ENCODE measurements around the gene JARID2. TPM values are rescaled to one million over a fixed set of nuclear protein-coding genes. Genes with fewer than 3 reads are reported as not detected.
A peak's percentile ranks its signal among the peaks of the same experiment; 100 is the strongest.
"Not testable (repeated sequence)": the region's sequence is repeated elsewhere in the genome, so short reads cannot be mapped to it uniquely, and the experiment has no call there.

JARID2 gene
- total and polyA plus RNA-seq, 9 of the 15 experiments (the other 6 are each of a cell fraction or from before 2014, with no cell fraction given) = 5.0 to 29.0 (median 15.6) TPM

- Histone ChIP-seq H3K9me3 (replicated peaks; ENCODE audit: control insufficient read depth, insufficient read depth, low read depth, low read length) (no peaks in the 10 kb centered on the region), H3K27ac (ENCODE audit: extremely low read depth, low read depth, low read length) (no peak overlapping the region), H4K20me1 (replicated peaks; ENCODE audit: control insufficient read depth, insufficient read depth, low read length) (no peaks in the 10 kb centered on the region), H2AFZ (ENCODE audit: low read depth, low read length) (no peak overlapping the region), H3K4me3 (no peak overlapping the region), H3K9ac (ENCODE audit: insufficient read depth in 1 of 2, low read depth in 2 of 2, low read length in 2 of 2) (no peak overlapping the region), H3K79me2 (ENCODE audit: control insufficient read depth, insufficient read depth, low read length) (no peaks in the 10 kb centered on the region), H3K4me1 (replicated peaks in 1 of 2; ENCODE audit: control insufficient read depth in 2 of 2, insufficient read depth in 2 of 2, low read length in 2 of 2) (no peaks in the 10 kb centered on the region), H3K9me1 (ENCODE audit: control insufficient read depth, insufficient read depth, low read length) (no peaks in the 10 kb centered on the region), H3K27me3 (ENCODE audit: control insufficient read depth in 2 of 2, insufficient read depth in 2 of 2, low read length in 2 of 2) (no peaks in the 10 kb centered on the region), H3K36me3 (ENCODE audit: control insufficient read depth, insufficient read depth, low read length) (no peaks in the 10 kb centered on the region), H3K4me2 (ENCODE audit: insufficient read depth, low read length) (no peak overlapping the region)
- in situ Hi-C loops (cut with MboI) = no loop called here
- no peak for FAIRE-seq
- 91% methylated on average over 7 of the region's 7 CpGs for whole genome bisulfite sequencing (ENCODE audit: insufficient coverage, low coverage, missing lambda C conversion rate)
- BruUV-seq (replicated peaks) = no TSS peak
- TF ChIP-seq CEBPB (tag; IDR thresholded peaks at IDR 0.05) (peak; percentile 14; the same call in 1 of the 2 replicates), NEUROD1 (IDR thresholded peaks at IDR 0.05; ENCODE audit: borderline replicate concordance, low read depth, low read length, partially characterized antibody) (no peak), PBX2 (CRISPR knock-in tag; IDR thresholded peaks at IDR 0.05; ENCODE audit: low read depth) (no peak), PBX2 (tag; conservative IDR thresholded peaks at IDR 0.05; ENCODE audit: low read depth) (peak; percentile 70)
- ChIA-PET CTCF (ENCODE audit: low intra/inter-chr PET ratio) (no interaction called here), POLR2A (interaction anchor here (1.2 to 2.0 kb wide), 2 partner anchors 11 to 15 kb away, joined by 3 to 10 read pairs; no protein-coding TSS in a partner anchor)
- intact Hi-C loops (cut with micrococcal nuclease) = no loop called here
- DNase-seq (ENCODE audit: extremely low read depth in 1 of 4, low spot score in 3 of 4) = no peak
- ATAC-seq = no peak
Observed at GRCh38 chr6:15539722-15540270, 293.9 kb downstream of the JARID2 start.

GRCh38 chr6:15543332-15543917, 297.6 kb downstream of the JARID2 start:
- H3K9me3 ChIP-seq (replicated peaks; ENCODE audit: control insufficient read depth, insufficient read depth, low read depth, low read length); H3K4me3 ChIP-seq; ATAC-seq; BruUV-seq (replicated peaks); H3K9ac ChIP-seq (ENCODE audit: insufficient read depth in 1 of 2, low read depth in 2 of 2, low read length in 2 of 2); H3K27me3 ChIP-seq (ENCODE audit: control insufficient read depth in 2 of 2, insufficient read depth in 2 of 2, low read length in 2 of 2); CTCF ChIA-PET (ENCODE audit: low intra/inter-chr PET ratio); in situ Hi-C loops (cut with MboI); H2AFZ ChIP-seq (ENCODE audit: low read depth, low read length); DNase-seq (ENCODE audit: extremely low read depth in 1 of 4, low spot score in 3 of 4); intact Hi-C loops (cut with micrococcal nuclease); H3K4me2 ChIP-seq (ENCODE audit: insufficient read depth, low read length); FAIRE-seq; H3K9me1 ChIP-seq (ENCODE audit: control insufficient read depth, insufficient read depth, low read length); H3K4me1 ChIP-seq (replicated peaks in 1 of 2; ENCODE audit: control insufficient read depth in 2 of 2, insufficient read depth in 2 of 2, low read length in 2 of 2); H3K79me2 ChIP-seq (ENCODE audit: control insufficient read depth, insufficient read depth, low read length); H3K36me3 ChIP-seq (ENCODE audit: control insufficient read depth, insufficient read depth, low read length); H3K27ac ChIP-seq (ENCODE audit: extremely low read depth, low read depth, low read length); H4K20me1 ChIP-seq (replicated peaks; ENCODE audit: control insufficient read depth, insufficient read depth, low read length): not testable (repeated sequence)
- WGBS (ENCODE audit: insufficient coverage, low coverage, missing lambda C conversion rate) = 95% methylated on average over 5 of the region's 5 CpGs
- POLR2A ChIA-PET = interaction anchor here (0.6 to 3.2 kb wide), 4 partner anchors 9 to 39 kb away, joined by 3 to 12 read pairs (median 3); no protein-coding TSS in a partner anchor

All from K562 (cell line).